NCI-H2107 treated with DMSO at 0.1 percent for 48 hours (cell line): Measurements from ENCODE around the gene FBXL14.

Experiments used
- DNase-seq: peaks from one replicate; lab custom pipeline; 2025; ENCODE audit not compliant: unreplicated experiment; lab: John Stamatoyannopoulos, UW

Gene FBXL14

GRCh38 chr12:1595026-1595561 is 713 bp upstream of the FBXL14 start:
- DNase-seq = no peak

DNA sequence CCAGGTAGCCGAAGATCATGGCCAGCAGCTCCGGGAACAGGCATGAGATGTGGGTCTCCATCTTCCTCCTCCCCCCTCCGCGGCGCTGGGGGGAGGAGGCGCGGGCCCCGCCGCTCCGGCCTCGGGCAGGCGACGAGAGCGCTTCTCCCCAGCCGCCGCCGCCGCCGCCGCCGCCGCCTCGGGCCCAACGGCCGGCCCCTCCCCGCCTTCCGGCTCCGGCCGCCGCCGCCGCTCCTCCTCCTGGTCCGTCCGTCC is 448 bp downstream of the FBXL14 start:
- no peak for DNase-seq

DNA sequence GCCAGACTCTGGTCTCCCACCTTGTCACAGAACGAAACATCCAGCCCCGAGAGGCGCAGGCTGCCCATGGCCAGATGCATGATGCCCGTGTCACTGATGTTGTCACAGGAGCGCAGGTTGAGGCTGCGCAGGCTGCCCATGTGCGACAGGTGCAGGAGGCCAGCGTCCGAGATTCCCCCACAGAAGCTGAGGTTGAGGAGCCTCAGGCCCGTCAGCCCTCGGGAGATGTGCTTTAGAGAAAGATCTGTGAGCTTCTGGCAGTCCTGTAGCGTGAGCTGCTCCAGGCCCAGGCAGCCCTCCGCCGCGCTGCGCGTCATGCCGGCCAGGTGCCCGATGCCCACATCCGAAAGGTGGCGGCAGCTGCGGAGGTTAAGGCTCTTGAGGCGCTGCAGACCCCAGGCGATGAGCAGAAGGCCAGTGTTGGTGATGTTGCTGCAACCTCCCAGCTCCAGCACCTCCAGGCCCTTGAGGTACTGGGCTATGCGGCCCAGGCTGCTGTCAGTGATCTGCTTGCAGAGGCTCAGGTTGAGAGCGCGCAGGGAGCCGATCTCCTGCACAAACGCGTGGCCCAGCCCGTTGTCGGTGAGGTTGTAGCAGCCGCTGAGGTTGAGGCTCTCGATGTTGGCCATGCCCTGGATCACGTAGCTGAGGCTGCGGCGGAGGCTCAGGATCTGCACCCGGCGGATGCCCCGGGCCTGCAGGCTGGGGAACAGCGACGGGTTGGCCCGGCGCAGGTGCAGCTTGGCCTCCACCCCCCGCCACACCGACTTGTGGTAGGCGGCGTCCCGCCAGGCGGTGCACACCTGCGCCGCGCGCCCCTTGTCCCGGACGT is 991 bp downstream of the FBXL14 start:
- peak; percentile 77 for DNase-seq

- peak; percentile 39 for DNase-seq
Measured at GRCh38 chr12:1592444-1593173, 1.8 kb downstream of the FBXL14 start.

GRCh38 chr12:1591543-1591942 is 2.8 kb downstream of the FBXL14 start:
- no peak for DNase-seq

GRCh38 chr12:1591034-1591433 is 3.3 kb downstream of the FBXL14 start:
- DNase-seq = peak; percentile 42

DNA sequence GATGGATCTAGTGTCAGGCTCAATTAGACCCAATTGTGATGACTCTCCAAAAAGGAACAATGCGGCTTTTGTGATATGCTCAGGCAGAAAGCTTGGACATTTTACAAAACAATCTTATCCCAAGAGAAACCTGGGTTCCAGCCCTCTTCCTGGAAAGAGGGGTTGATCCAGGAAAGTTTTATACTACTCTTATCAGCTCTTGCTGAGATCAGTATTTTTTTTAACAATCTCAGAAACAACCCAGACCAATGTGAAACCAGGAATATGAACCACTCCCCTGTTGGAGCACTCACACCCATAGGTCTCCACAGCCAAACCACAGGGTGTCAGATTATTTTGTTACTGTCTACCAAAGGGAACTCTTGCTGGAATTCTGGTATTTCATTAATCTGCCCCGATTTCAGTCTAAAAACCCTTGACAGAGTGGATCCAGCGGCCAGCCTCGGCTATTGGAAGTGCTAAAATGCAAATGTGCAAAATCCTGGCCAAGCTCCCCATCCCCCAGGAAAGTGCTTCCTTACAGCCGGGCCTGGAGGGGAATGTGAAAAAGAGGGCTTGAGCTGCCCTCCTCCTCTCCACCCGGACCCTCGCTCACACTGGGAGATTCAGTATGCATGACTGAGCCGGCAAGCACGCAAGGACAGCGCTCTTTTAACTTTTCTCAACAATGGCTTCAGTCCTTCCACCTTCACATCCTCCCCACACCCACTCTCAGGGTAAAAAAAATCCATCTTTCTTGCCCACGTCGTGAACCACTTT is 4.0 kb downstream of the FBXL14 start:
- peak; percentile 33 for DNase-seq

GRCh38 chr12:1588575-1588947 is 5.8 kb downstream of the FBXL14 start:
- DNase-seq = no peak

- DNase-seq = peak; percentile 62
Measured at GRCh38 chr12:1587927-1588574, 6.3 kb downstream of the FBXL14 start.

GRCh38 chr12:1584326-1584725 is 10.1 kb downstream of the FBXL14 start:
- no peak for DNase-seq

DNA sequence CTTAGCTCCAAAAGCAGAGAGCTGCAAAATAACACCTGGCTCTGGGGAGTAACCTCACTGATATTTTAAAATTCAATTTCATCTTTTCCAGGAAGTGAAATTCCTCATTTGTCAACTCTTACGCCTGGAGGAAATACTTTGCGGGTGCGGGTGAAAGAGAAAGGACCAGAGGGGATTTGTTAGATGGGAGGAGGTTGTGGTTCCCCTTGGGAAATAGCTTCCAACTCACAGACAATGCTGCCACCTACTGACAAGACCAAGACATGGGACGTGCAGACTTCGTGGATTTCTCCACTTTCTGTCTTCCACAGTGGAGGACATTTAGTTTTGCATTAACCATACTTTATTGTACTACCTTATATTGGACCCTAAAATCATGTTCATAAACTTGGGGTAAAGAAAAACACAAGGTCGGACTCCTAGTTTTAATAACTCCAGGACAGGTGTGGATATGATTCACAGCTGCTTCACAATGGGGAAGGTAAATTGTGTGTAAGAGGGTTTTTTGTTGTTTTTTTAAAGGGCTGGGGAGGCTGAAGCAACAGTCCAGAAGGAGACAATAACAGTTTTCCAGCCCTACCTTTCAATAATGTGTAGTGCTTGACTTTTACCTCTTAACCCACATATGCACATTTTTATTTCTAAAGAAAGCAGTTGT is 10.8 kb downstream of the FBXL14 start:
- peak; percentile 73 for DNase-seq

DNA sequence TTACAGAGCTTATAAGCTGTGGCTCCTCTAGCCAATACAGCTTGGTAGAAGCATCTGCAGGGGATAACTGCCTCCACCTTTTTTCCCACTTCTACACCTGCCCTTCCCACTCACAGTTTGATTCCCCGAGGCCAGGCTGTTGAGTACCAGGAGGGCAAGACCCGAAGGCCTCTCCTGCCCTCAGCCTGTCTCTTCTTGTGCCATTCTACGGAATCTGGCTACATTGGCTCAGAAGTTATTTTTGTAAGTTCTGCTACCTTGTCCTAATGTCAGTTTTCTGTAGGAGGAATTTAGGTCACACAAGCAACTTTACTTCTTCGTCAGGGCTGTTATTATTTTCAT is 11.7 kb downstream of the FBXL14 start:
- no peak for DNase-seq

- DNase-seq = no peak
Measured at GRCh38 chr12:1581973-1582708, 12.2 kb downstream of the FBXL14 start.

DNA sequence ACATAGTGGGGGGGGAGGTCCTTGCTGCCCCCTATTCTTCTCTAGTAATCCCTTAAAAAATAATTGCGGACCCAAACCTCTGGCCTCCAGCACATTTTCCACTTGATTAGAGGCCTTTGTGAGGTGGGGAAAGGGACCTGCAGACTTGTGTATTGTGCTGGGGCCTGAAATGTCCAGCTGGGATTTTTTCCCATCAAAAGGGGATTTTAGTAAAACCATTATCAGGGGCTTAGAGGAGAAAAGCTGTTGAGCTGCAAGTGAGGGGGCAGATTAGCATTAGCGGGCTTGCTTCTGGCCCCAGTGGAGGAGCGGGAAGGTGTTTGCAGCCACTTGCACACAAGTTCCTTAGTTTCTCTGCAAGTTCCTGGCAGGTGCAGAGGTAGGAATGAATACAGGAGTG is 13.9 kb downstream of the FBXL14 start:
- no peak for DNase-seq

DNA sequence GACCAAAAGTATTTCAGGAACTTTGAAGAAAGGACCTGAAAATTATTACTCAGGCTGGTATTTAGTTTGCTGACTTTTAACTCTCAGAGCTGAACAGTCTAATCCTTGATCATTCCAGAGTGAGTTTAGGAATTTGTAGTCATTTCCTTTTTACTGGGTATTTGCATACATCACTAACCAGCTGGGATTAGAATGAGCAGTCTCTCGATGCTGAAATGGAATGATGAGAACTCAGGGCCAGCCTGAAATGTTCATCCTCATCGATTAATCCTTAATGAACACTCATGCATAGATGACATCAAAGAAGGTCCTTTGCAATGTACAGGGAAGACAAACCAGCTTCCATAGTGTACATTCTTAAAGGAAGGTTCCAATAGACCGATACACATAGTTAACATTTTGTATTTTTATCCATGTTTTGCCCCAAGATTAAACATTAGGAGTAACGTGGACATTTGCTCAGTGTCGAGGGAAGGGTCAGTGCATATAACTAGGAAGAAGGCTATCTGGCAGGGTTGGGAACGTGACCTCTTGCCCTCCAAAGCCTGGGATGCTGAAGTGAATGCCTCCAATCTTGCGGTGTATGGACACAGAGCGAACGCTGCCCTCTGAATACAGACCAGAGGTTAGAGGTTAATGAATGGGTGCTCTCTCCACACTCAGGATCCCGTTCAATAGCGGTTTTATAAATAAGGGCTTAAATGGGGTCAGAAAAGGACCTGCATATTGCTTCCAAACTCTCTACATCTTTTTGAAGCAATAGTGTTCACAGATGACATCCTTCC is 14.5 kb downstream of the FBXL14 start:
- DNase-seq = no peak

DNA sequence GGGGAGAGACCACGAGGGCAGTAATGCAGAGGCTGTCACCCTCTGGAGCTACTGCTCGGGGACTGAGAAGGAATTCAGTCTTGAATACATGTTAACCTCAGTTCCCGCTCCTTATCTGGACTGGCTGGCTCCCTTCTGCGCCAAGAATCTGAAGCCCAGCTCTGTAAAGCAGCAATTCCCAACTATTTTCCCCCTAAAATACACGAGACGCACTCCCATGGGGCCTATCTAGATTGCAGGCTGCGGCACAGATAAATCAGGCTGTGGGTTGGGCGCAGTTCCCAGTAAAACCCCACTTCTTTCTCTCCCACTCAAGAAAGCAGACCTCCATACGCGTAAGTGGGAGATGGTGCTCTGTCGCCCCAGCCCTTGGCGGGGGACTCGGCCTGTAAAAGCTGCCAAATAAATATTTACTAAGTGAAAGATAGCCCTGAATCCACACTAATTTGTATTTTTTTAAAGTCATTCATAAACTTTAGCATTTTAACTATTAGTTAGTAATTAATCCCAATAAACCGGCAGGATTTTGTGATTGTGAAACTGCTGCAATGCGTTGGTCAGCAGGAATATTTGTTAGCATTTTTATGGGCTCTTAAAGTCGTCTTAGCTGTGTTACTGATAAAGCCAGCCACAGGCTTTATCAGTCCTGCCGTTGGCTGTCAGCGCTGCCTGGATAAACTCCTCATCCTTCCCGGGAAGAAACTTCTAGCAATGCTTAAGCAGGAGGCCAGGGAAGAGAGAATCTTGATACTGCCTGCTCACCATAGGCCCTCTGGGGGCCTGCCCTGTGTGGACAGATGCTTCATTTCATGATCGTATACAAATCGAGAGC is 17.8 kb downstream of the FBXL14 start:
- DNase-seq = peak; percentile 13

DNA sequence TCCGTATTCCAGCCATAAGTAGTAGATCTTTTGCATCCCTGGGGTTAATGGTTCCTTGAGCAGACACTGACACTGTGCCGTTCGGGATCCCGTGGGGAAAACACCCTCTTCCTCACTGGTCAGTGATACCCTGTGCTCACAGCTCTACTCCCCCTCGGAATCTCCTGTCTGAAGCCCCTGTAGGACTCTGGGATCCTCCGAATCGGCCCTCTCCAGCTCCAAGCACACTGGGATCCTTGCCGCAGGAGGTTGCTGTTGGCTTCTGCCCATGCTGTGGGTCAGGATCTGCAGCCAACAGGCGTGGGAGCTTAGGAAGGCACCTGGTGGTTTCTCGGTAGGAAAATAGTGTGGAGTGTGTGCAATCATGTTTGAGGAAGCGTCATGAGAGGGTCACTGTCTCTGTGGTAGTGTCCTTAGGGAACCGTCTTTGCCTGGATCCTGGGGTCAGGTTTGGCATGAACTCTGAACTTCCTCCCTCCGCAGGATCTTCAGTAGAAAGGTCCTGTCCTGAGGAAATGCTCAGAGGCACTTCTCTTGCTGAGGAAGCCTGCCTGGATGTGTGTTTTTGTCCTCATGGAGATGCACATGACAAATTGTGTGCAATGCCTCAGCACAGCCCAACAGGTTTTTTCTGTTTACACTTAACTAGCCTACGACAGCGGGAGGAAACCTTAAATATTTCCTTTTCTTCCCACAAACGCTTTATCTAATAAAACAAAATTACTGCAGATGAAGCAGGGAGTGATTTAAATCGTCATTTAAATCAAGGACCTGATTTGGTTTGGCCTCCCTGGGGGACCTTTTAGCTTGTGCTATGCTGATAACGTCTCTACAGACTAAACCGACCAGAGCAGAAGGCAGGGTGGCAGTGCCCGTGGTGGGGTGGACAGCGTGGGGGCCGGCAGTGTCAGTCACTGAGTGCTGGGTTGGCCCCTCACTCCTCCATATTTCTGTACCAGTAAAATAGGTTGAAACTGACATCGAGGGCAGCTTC is 18.7 kb downstream of the FBXL14 start:
- DNase-seq = no peak
